Kidney glomerular epithelial cell (primary cell): ENCODE data around the gene PDHX.
"Not testable (repeated sequence)": the region's sequence is repeated elsewhere in the genome, so short reads cannot be mapped to it uniquely, and the experiment has no call there.

Source experiments
- DNase-seq: peaks from one replicate; lab custom pipeline; 2025; lab: John Stamatoyannopoulos, UW

Gene PDHX

DNA sequence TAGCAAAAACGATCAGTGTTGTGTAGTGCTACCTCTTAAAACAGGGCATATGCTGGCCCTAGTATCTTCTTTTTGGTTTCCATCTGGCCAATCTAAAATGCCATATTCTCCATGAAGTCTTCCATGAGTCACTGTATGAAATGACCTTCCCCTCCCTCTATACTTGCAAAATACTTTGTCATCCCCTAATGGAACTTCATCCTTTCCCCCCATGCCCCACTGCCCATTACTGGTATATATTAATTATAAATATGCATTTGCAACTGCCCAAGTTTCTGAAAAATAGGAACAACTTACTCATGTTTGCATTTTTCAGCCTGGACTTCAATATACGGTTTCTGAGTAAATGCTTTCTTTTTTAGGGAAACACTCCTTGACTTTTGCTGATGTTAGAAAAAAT is 4.7 kb upstream of the PDHX start:
- no peak for DNase-seq

DNA sequence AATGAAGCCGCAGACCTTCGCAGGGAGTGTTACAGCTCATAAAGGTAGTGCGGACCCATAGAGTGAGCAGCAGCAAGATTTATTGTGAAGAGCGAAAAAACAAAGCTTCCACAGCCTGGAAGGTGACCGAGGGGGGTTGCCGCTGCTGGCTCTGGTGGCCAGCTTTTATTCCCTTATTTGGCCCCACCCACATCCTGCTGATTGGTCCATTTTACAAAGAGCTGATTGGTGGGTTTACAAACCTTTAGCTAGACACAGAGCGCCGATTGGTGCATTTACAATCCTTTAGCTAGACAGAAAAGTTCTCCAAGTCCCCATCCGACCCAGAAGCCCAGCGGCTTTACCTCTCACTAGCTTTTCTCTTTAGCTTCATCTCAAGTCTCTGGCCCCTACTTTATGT is 2.9 kb upstream of the PDHX start:
- not testable (repeated sequence) for DNase-seq

DNA sequence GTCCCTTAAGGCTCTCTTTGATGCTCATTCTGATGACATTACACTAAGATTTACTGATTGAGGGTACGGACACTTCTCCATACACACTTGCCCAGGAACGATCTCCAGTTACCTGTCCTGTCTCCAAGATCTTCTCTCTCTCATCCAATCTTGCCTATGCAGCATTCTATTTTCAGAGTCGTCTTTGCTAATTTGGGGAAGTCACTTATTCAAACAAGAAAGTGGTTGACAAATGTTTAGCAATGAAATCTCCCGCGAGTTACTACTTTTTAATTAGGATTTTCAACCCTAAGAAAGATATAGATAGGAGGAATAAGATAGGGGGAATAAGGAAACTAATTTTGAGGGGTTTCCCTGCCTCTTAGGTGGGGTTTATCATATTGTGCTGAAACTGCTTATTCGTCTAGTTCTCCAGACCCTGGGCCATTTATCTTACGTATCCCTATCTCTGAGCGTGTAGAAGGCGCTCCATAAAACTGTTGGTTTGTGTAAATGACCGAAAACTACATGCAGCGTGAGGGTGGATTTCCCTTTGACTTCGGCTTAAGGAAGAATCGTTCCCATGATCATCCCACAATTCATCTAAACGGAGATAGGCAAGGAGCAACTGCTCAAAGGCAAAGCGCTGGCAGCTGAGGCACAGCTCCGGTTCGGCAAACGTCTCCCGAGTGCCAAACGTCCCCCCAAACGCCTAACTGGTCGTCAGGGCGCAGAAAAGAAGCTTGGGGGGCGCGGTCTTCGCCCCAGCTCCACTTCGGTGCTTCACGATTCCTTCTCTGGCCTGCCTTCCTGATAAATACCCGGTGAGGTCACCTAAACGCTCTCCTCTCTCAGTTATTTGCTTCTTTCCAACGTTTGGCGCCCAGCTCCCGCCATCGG is 1.0 kb upstream of the PDHX start:
- peak; percentile 79 for DNase-seq

DNA sequence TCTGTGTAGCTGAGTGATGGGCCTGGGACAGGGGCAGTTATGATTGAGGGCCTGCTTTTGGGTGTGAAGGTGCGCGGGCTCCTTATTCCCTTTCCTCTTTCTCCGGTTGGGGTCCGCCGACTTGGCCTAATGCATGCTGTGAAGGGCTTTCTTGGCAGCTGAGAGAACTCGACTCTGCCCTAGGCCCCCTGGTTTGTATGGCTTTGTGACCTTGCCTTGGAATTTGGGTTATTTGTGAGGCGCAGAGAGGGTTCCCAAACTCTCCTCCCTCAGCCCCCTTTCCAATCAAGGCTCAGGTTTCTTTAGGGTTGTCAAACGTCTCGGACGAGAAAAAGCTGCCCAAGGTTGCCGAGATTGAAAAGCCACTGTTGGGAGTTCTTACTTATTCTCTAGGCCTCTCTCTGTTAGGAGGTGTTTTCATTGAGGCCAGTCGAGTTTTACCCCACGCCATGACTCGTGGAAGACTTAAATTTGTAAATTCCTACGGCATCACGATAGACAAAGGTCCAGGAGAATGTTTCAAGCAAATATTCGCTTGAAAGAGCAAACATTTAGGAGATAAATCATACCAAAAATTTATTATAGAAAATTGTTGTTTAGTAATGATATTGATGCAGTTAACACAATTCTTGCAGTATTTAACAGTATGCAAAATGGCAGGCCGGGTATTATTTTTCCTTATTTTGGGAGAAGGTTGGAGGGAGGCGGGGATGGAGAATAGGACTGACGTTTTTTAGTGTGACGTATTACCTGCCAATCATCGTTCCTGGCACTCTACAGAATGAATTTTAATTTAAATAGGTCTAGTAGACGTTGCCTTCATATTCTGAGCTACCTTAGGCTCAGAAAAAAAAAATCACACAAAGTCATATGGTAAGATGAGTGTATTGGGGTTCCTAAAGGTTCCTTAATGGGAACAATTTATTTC is 689 bp downstream of the PDHX start:
- DNase-seq, result no peak

DNA sequence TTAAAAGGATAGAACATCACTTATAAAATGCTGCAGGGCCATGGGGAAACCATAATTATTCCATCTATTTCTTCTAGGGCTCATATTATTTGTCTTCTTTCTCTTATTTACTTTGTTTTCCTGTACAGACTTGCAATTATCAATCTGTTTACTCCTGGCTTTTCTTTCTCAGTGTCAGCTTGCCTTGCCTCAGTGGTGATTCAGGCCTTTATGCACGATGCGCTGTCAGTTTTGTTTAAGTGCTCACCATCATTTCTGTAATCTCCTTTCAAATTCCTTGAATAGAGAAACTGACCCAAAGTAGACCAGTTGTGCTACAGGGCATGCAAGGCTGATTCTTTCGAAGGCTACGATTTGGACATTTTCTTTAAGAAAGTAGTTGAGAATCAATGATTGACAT is 4.7 kb downstream of the PDHX start:
- no peak for DNase-seq

DNA sequence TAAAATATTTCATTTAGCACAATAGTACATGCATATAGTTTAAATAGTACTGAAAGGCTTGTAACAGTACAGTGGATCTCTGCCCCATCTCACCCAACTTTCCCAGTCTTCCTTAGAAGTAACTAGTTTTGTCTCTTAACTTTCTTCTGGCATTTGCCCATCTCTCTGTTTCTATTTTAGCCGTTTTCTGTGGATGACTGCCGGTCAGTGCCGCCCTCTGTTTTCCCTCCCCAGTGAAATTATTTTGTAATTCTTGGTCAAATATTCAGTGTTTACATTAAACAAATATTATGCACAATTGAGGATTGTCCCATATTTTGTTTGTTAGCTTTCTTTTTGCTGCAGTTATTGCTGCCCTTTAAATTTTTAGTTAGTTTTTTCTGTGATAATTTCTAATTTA is 8.3 kb downstream of the PDHX start:
- DNase-seq, result no peak

DNA sequence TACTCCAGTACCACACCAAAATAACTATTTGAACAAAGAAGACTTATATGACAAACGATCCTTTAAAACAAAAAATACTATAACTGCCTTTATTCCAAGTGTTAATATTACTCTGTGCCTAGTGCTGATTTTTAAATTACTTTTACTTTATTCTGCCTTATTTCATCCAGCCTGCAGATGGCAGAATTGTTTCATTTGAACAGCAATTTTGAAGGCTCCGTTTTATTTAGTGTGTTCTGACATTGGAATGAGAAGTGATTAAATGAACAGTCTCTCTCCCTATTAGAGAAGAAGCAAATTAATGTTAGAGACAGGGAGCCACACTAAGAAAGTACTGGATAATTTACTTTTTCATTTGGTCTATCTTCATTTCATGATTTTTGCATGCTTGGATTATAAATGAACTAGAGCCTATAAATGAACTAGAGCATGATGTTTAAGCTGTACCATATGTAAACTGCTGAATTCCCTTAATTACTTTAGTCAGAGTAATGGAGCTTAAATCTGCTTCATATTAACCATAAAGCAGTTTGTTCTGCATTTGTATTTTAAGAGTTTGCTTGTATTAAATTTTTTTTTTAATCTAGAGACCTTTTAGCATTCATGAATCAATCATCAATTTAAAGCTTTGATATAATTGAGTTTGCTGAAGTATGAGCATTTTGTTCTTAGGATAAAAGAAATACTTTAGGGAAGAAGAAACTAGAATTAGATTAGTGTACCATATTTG is 9.8 kb downstream of the PDHX start:
- DNase-seq, result peak; percentile 58

DNA sequence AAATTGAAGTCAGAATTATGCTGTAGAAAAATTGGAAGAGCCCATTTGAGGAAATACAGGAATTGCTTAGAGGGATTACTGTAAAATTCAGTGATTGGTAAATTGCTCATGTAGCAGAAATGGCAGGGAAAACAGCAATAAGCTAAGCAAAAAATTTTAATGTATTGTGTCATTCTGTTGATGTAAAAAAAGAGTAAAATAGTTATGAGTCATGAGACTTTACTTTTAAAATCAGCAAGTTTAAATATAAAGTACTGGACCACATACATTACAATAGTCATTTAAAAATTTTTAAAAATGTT is 10.4 kb downstream of the PDHX start:
- no peak for DNase-seq

DNA sequence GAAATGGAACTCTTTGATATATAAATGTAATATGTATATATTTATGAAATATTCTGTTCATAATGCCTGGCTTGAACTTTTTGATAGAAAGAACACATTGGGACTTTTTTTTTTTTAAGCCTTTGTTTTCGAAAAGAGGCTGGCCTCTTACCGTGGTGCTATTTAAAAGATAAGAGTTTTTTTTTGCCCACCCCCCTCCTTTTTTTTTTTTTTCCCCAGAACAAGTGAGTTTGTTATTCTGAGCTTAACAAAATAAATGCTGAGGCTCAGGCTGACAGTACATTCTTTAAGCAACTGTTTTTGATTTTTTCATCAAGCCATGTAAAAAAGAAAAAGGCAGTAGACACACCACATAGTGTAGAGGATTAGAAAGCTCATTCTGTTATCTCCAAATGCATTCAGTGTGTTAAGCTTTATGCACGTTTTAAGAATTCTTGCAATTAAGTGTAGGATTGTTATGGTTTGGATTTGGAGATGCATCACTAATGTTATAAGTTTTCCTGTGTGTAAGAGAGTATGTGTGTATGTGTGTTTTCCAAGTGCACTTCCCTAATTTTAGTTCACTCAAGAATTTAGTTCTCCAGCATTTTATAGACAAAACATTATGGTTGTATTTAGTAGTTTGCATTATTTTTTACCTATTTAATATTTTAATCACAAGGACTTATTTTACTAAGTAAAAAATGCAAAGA is 12.0 kb downstream of the PDHX start:
- DNase-seq, result no peak

DNA sequence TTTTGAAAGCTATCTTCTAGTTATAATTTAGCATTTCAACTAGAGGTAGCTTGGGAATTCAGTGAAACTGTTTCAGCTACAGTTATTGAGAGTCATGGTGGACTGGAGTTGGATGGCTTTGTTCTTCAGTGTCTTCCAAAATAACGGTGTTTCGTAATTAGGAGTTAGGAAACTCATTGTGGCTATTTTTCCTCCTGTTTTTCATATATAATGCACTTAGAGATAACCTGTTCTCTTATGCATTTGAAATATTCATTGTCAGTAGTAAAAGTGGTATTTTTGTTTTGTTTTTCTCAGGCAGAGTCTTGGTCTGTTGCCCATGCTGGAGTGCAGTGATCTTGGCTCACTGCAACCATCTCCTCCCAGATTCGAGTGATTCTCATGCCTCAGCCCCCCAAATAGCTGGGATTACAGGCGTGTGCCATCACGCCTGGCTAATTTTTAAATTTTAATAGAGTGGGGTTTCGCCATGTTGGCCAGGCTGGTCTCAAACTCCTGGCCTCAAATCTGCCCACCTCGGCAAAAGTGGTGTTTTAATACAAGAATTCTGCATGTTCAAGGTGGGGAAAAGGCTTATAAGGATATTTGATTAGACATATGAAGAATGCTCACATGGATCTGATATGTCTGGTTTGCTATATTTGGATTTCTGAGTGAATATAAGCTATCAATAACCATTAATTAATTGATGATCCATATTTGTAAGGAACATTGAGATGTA is 12.7 kb downstream of the PDHX start:
- no peak for DNase-seq

DNA sequence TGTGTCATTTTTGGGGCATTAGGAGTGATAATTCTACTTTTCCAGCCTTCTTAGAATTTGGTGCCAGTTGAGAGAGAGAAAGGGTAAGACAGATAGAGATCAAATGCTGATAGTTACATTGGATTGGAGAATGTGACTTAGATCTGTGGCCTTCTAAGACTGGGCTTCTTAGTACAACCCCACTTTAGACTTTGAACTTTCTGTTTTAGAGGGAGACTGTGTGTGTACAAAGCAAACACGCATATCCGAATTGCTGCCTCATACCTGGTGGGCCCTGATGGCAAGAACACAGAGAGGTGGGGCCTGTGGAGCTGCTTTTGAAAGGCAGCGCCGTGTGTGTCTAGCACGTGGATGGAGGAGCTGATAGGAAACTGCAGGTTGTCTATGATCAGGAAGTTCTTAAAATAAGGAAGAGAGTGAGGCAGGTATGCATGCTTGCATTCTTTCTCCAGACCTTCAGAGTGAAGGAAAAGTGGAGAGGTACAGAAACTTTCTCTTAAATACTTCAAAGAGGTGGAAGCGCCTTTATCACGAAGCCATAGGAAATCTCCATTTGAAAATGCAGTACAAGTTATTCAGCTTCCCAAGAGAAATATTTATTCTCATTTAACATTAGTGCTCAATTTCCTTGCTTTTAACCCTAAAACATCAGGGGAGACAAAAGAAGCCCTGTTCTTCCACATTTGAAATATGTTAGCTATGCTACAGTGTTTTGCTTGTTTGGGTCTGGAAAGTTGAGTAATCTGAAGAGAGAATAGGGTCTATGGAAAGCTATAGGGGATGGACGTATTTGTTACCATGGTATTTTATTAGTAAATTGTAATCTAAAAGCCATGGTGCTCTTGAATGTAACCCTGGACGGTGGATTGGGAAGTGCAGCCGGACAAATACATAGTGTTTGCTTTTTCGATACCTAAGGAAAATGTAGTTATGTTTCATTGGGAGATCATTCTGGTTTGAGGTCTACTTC is 13.7 kb downstream of the PDHX start:
- DNase-seq, result no peak

DNA sequence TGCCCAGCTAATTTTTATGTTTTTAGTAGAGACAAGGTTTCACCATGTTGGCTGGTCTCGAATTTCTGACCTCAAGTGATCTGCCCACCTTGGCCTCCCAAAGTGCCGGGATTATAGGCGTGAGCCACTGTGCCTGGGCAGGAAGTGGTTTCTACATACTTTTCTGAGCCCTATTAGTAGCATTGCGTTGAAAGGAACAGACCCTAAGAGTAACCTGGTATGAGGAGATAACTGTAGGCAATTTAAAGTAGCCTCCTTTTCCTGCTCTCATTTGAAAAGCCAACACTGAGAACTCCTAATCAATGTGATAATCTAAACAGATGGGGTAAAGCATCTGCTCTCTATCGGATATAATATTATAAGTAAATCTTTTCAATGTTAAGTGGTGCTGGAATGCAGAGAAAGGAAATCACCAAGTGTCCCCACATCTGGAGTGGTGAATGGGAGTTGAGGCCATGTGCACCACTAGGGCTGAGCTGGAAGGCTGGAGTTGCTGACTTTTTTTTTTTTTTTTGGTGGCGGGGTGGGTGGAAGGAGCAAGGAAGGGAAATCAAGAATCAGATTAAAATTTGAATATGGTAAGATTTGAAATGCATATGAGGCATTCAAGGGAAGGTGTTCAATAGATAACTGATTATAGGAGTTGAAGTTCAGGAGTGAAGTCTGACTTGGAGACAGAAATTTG is 20.7 kb downstream of the PDHX start:
- DNase-seq, result no peak

DNA sequence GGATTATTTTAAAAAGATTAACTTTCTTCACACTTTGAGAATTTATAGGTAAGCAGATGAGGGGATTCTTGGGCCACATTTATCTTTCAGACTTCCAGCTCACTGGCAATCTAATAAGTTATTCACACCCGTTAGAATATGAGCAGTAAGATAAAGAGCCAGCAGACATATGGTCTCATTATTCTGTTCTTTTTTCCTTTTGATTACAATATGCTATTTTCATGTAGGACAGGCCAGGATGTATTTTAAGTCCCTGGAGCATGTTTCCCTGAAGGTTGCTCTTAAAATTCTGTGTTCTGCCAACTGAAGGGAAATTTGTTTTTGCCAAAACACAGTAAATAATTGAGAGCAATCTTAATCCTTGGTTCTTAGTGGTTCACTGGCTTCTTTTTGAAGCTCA is 22.2 kb downstream of the PDHX start:
- no peak for DNase-seq

DNA sequence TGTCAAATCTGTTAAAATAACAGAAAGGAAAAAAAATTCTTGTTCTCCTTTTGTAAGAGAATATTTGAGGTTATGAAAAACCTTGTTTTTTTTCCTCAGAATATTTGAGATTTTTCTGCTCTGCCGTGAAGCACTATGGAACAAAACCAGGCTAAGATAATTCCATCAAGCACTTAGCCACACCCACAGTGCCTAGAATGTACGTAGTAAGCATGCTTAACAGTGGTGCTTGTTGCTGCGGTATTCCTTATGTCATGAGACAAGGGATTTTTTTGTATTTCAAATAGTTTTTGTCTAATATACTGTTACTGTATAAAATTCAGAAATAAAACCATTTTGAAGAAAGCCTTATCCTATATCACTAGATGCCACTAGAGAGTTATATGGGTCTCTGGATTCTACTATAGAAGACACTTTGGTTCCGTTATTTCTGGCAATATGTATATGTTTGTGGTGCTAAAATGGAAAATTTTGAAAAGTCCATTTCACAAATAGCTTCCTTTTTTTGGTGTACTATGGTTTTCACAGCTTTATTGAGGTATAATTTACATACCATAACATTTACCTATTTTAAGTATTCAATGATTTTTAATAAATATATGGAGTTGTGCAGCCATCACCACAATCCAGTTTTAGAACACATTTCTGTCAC is 23.7 kb downstream of the PDHX start:
- peak; percentile 1 for DNase-seq

DNA sequence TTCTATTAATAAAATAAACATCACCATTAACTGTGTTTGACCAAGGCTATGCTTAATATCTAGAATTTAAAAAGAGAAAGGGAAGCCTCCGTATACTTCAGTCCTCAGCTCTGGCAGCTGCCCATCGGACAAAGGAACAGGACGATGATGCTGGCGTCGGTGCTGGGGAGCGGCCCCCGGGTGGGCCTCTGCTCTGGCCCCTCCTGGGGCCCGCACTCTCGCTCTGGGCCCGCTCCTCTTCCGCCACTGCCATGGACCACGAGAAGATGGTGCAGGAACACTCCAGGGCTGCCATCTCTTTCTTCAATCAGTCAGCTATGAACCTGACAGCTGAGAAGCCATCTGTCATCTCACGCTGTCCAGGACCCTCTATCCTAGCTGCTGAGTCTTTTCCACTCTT is 25.3 kb downstream of the PDHX start:
- no peak for DNase-seq

DNA sequence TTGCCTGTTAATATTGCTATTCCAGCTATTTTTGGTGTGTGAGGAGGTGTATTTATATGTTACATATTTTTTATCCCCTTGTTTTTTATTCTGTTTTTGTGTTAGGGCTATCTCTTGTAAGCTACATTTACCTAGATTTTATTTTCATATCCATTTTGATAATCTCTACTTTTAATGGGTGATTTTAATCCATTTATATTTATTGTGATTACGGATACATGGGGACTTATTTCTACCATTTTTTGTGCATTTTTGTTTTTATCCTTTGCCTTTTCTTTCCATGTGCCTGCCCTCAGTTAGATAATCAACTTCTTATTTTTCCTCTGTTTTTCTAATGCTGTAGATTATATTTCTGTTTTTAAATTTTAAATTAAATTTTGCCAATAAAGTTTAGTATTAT is 28.3 kb downstream of the PDHX start:
- DNase-seq, result no peak

DNA sequence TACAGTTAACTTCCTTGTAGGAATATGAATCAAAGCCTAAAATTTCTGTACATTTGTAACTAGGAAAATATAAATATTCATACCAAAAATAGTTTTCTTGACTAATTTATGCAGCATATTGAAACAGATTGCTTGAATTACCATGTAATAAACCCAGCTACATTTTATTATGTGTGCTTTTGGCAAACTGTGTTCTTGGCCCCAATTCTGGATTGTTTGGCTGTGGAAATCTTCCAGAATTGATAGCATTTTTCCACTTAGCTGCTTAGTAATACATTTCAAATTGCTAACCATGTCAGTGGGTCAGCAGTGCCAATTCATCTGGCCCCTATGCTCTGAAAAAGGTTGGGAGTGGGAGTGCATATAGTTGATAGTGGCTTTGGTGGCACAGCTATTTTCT is 32.3 kb downstream of the PDHX start:
- no peak for DNase-seq

DNA sequence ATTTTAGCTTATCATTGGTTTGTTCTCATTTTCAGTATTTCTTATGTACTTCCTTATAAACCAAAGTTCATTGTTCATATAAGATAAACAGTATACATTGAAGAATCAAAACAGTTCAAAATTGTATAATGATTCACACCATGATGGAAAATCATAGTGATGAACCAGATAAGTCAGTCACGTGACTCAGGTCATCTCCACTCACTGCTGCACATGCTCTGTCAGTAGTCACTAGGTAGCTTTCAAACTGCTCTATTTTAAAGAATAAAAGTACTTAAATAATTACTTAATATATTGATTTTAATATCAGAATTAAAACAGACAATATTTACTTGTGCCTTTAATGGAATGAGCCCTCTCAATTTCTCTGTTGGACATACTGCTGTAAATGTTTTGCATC is 37.5 kb downstream of the PDHX start:
- DNase-seq, result no peak

DNA sequence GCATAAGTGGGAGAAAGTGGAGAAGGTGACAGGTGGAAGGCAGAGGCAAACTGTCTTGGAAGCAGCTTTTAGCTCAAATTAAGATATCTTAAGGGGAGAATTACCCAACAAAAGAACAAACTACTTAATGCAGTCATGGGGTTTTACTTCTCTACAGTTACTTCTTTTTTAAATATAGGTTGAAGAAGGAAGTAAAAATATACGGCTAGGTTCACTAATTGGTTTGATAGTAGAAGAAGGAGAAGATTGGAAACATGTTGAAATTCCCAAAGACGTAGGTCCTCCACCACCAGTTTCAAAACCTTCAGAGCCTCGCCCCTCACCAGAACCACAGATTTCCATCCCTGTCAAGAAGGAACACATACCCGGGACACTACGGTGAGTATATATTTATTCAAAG is 40.8 kb downstream of the PDHX start:
- DNase-seq, result no peak
